H1 (cell line): Measurements from ENCODE around the gene CDC42BPB. TPM values are rescaled to one million over a fixed set of nuclear protein-coding genes. Genes with fewer than 3 reads are reported as not detected.

Experiments
- CTCF ChIA-PET: fragments of 300-600 bp; sonication (Branson Sonifier 250); formaldehyde crosslinking; loops from one replicate; lab custom pipeline; 2021; ENCODE audit not compliant: partially characterized antibody; lab: Charles Lee
- POLR2A ChIA-PET: fragments of 300-600 bp; sonication (Branson Sonifier 250); formaldehyde crosslinking; loops from one replicate; lab custom pipeline; 2021; ENCODE audit warnings: inconsistent platforms; ENCODE audit not compliant: partially characterized antibody; lab: Charles Lee
- DNase-seq, 2 experiments: peaks; one replicate each; pipeline versions ENCODE4 v3.0.0 to v3.0.0-alpha.2; 2010 to 2022; ENCODE audit warnings: low spot score in 2 of 2, low read depth in 1 of 2, mixed read lengths in 1 of 2
- FAIRE-seq: peaks from 2 replicates; lab custom pipeline; 2011; peaks lifted over from hg19 to GRCh38; lab: Jason Lieb, UNC
- H2AFZ ChIP-seq: 2 replicates; pipeline ENCODE4 v1.8.1; 2012; ENCODE audit warnings: low read length, inconsistent platforms
- H2AK5ac ChIP-seq: 2 replicates; pipeline ENCODE4 v1.6.1; 2013; ENCODE audit warnings: low read depth, low read length
- H2BK120ac ChIP-seq: replicated peaks from 2 replicates; pipeline ENCODE3; 2013; ENCODE audit warnings: low read depth, low read length, inconsistent platforms
- H2BK12ac ChIP-seq: 2 replicates; pipeline ENCODE4 v1.6.1; 2013; ENCODE audit warnings: low read depth, low read length
- H2BK15ac ChIP-seq: 2 replicates; pipeline ENCODE4 v1.6.1; 2013; ENCODE audit warnings: low read length
- H2BK20ac ChIP-seq: 2 replicates; pipeline ENCODE4 v1.6.1; 2013; ENCODE audit warnings: low read length
- H2BK5ac ChIP-seq: 2 replicates; pipeline ENCODE4 v1.6.1; 2013; ENCODE audit warnings: low read depth, low read length
- H3K14ac ChIP-seq: 2 replicates; pipeline ENCODE4 v1.6.1; 2013; ENCODE audit warnings: inconsistent platforms; ENCODE audit not compliant: insufficient read length
- H3K18ac ChIP-seq: 2 replicates; pipeline ENCODE4 v1.6.1; 2013; ENCODE audit warnings: low read length; ENCODE audit errors: extremely low read depth
- H3K23ac ChIP-seq: 2 replicates; pipeline ENCODE4 v1.6.1; 2013; ENCODE audit warnings: inconsistent platforms; ENCODE audit not compliant: insufficient read length
- H3K23me2 ChIP-seq: 2 replicates; pipeline ENCODE4 v1.6.1; 2013; ENCODE audit warnings: low read depth, low read length
- H3K27ac ChIP-seq: 2 replicates; pipeline ENCODE4 v1.6.1; 2011; ENCODE audit warnings: low read depth, low read length, inconsistent platforms
- H3K27me3 ChIP-seq, 4 experiments: replicated peaks in 1 of 4; 1 replicate in 1 of 4; 2 replicates in 3 of 4; pipeline versions ENCODE4 v1.6.1 to v1.8.1; 2011 to 2013; ENCODE audit warnings: low read length in 3 of 4, mild to moderate bottlenecking in 3 of 4, inconsistent platforms in 2 of 4, mixed read lengths in 2 of 4, moderate library complexity in 1 of 4; ENCODE audit not compliant: control insufficient read depth in 3 of 4, insufficient read depth in 3 of 4; ENCODE audit errors: extremely low read depth in 1 of 4
- H3K36me3 ChIP-seq, 4 experiments: 2 replicates each; pipeline versions ENCODE4 v1.6.1 to v1.8.1; 2011 to 2013; ENCODE audit warnings: mild to moderate bottlenecking in 4 of 4, low read length in 3 of 4, moderate library complexity in 2 of 4, control low read depth in 1 of 4, inconsistent platforms in 1 of 4; ENCODE audit not compliant: insufficient read depth in 4 of 4, control insufficient read depth in 2 of 4
- H3K4ac ChIP-seq: replicated peaks from 2 replicates; pipeline ENCODE3; 2013; ENCODE audit warnings: low read length, low read depth, mixed read lengths, inconsistent platforms; ENCODE audit not compliant: insufficient read length
- H3K4me1 ChIP-seq, 4 experiments: replicated peaks in 1 of 4; 1 replicate in 1 of 4; 2 replicates in 3 of 4; pipeline versions ENCODE4 v1.6.1 to v1.8.1; 2011 to 2013; ENCODE audit warnings: low read length in 3 of 4, inconsistent platforms in 2 of 4, mixed read lengths in 1 of 4; ENCODE audit not compliant: insufficient read depth in 4 of 4, control insufficient read depth in 3 of 4
- H3K4me2 ChIP-seq, 2 experiments: 2 replicates each; pipeline versions ENCODE4 v1.6.1 to v1.8.1; 2011 to 2013; ENCODE audit warnings: low read depth in 2 of 2, low read length in 2 of 2, control low read depth in 1 of 2, inconsistent platforms in 1 of 2, mild to moderate bottlenecking in 1 of 2; ENCODE audit not compliant: insufficient read depth in 1 of 2
- H3K4me3 ChIP-seq, 4 experiments: fragments of 200-600, 300-600 bp in 1 of 4; sonication (generic), shearing (Covaris generic), sonication (Bioruptor Twin) in 1 of 4; 2 replicates each; pipeline versions ENCODE4 v1.5.1 to v1.8.1; 2011 to 2016; ENCODE audit warnings: low read length in 4 of 4, low read depth in 3 of 4, control low read depth in 2 of 4, inconsistent platforms in 2 of 4, mild to moderate bottlenecking in 2 of 4, mixed read lengths in 1 of 4, moderate library complexity in 1 of 4; ENCODE audit not compliant: insufficient read depth in 2 of 4; ENCODE audit errors: extremely low read depth in 1 of 4
- H3K56ac ChIP-seq: replicated peaks from 2 replicates; pipeline ENCODE3; 2013; ENCODE audit warnings: low read depth, mild to moderate bottlenecking, mixed read lengths, low read length, inconsistent platforms; ENCODE audit not compliant: insufficient read length
- H3K79me1 ChIP-seq: 2 replicates; pipeline ENCODE4 v1.6.1; 2013; ENCODE audit warnings: low read depth, low read length, control low read depth
- H3K79me2 ChIP-seq, 2 experiments: 2 replicates each; pipeline versions ENCODE4 v1.6.1 to v1.8.1; 2012 to 2013; ENCODE audit warnings: low read length in 2 of 2, mild to moderate bottlenecking in 2 of 2, inconsistent platforms in 1 of 2; ENCODE audit not compliant: insufficient read depth in 2 of 2, control insufficient read depth in 1 of 2
- H3K9ac ChIP-seq, 4 experiments: replicated peaks in 1 of 4; 1 replicate in 1 of 4; 2 replicates in 3 of 4; pipeline versions ENCODE4 v1.6.1 to v1.8.1; 2011 to 2013; ENCODE audit warnings: low read depth in 3 of 4, low read length in 3 of 4, control low read depth in 2 of 4, mild to moderate bottlenecking in 2 of 4, moderate library complexity in 2 of 4, inconsistent platforms in 1 of 4; ENCODE audit errors: extremely low read depth in 1 of 4
- H3K9me3 ChIP-seq, 2 experiments: 2 replicates each; pipeline versions ENCODE4 v1.6.1 to v1.8.1; 2012 to 2013; ENCODE audit warnings: mild to moderate bottlenecking in 2 of 2, moderate library complexity in 2 of 2, control low read depth in 1 of 2, inconsistent platforms in 1 of 2, low read depth in 1 of 2, low read length in 1 of 2, mixed read lengths in 1 of 2; ENCODE audit not compliant: insufficient read depth in 2 of 2
- H4K20me1 ChIP-seq, 2 experiments: replicated peaks in 1 of 2; 2 replicates each; pipeline versions ENCODE3 to v1.8.1; 2011 to 2013; ENCODE audit warnings: inconsistent platforms in 2 of 2, low read length in 2 of 2, mild to moderate bottlenecking in 1 of 2; ENCODE audit not compliant: insufficient read depth in 2 of 2, control insufficient read depth in 1 of 2
- H4K5ac ChIP-seq: 2 replicates; pipeline ENCODE4 v1.6.1; 2013; ENCODE audit warnings: low read length, low read depth, mixed read lengths, inconsistent platforms; ENCODE audit not compliant: insufficient read length
- H4K8ac ChIP-seq: 2 replicates; pipeline ENCODE4 v1.8.0; 2013; ENCODE audit warnings: mild to moderate bottlenecking, moderate library complexity, low read length, inconsistent platforms; ENCODE audit not compliant: insufficient read depth; ENCODE audit errors: extremely low read depth
- H4K91ac ChIP-seq: replicated peaks from 2 replicates; pipeline ENCODE3; 2013; ENCODE audit warnings: low read length, mixed read lengths, inconsistent platforms; ENCODE audit not compliant: insufficient read length
- FOSL1 ChIP-seq: IDR thresholded peaks from 2 replicates; pipeline ENCODE4 v1.6.1; 2011; ENCODE audit warnings: mild to moderate bottlenecking, low read depth, low read length, moderate library complexity; ENCODE audit not compliant: insufficient read depth
- NRF1 ChIP-seq: IDR thresholded peaks from 2 replicates; pipeline ENCODE4 v1.6.1; 2011; ENCODE audit warnings: mild to moderate bottlenecking, low read depth, low read length, improper control_type of control experiment
- RXRA ChIP-seq: IDR thresholded peaks from 2 replicates; pipeline ENCODE4 v1.6.1; 2011; ENCODE audit warnings: low read depth, mild to moderate bottlenecking, low read length, moderate library complexity; ENCODE audit not compliant: insufficient read depth
- WGBS, 2 experiments: shearing (Covaris generic) in 1 of 2; methylation state at CpG; one replicate each; pipeline versions ENCODE4 v1.1.6 to v1.1.7; 2013 to 2015; ENCODE audit warnings: low lambda C conversion rate in 2 of 2, mixed read lengths in 2 of 2, inconsistent platforms in 1 of 2, low coverage in 1 of 2, missing lambda C conversion rate in 1 of 2; ENCODE audit not compliant: insufficient replicate concordance in 2 of 2, insufficient coverage in 1 of 2, insufficient read length in 1 of 2; ENCODE audit errors: extremely low coverage in 1 of 2, missing lambda C conversion rate in 1 of 2; 5-methylcytosine and 5-hydroxymethylcytosine counted together
- polyA plus RNA-seq, 7 experiments: library from polyadenylated mRNA; depleted of rRNA in 3 of 7; stranded (reverse) in 5 of 7; unstranded in 2 of 7; fragments of >200 nt in 5 of 7; fragments of 200-250 nt in 2 of 7; gene quantifications; 1 replicate in 5 of 7; 2 replicates in 1 of 7; 4 replicates in 1 of 7; pipeline versions ENCODE4 v1.2.1 to v1.2.3, GENCODE V29; 2011 to 2013; ENCODE audit warnings: missing spikeins in 2 of 7, mixed read lengths in 2 of 7
- total RNA-seq: library from RNA; stranded (reverse); fragmentation: NEBNext Ultra II Directional; extraction: Animal tissue kit (Norgen Biotek cat#: 25700); gene quantifications from 2 replicates; pipeline ENCODE4 v1.2.1, GENCODE V29; 2021

Gene CDC42BPB
- total and polyA plus RNA-seq, 2 of the 8 experiments (the other 6 are each of a cell fraction or from before 2014, with no cell fraction given), result 51.2 to 88.2 TPM

DNA sequence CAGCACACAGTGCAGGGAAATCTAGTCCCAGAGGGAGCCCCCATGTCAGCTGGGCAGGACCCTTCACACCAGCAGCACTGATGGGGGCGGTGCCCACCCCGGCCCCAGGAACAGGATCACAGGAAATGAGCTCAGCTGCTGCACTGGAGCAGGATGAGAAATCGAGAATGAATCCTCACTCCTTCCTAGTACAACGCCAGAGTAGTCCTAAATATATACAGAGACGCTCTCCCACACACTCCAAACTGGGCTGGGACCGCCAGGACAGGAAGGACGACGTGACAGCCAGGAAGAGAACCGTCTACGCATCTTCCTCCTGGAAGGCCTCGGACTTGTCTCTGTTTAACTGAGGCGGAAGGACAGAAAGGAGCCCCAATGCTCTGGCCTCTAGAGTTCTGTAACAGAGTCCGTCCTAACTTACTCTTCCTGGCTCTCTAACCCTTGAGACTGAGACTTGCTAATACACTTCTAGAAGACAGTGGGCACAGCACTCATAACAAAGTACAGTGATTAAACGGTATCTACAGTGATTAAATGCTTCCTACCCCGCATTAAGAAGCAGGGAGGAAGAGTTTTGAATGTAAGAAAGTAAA lies 33.4 kb downstream of the CDC42BPB start:
- Histone ChIP-seq H4K5ac (no peak overlapping the region), H4K8ac (no peak overlapping the region), H3K9ac (no peak overlapping the region), H3K4me1 (peaks cover 4 to 10% (median 7%) of the 10 kb centered on the region in 4 experiments), H3K79me2 (peaks cover 4 to 82% of the 10 kb centered on the region in 2 experiments), H2BK5ac (no peak overlapping the region), H3K56ac (no peak overlapping the region), H3K36me3 (no peaks in the 10 kb centered on the region; a peak in 1 of 8 replicates), H3K14ac (no peak overlapping the region), H4K20me1 (peaks cover 2 to 27% of the 10 kb centered on the region in 2 experiments), H2BK15ac (no peak overlapping the region), H3K4me2 (no peak overlapping the region), H4K91ac (no peak overlapping the region), H2AK5ac (no peak overlapping the region), H3K18ac (no peak overlapping the region), H3K4ac (no peak overlapping the region), H3K9me3 (no peaks in the 10 kb centered on the region), H2AFZ (no peak overlapping the region), H2BK12ac (no peak overlapping the region), H3K23ac (no peak overlapping the region), H3K79me1 (peaks cover 23% of the 10 kb centered on the region), H3K23me2 (no peaks in the 10 kb centered on the region), H2BK120ac (no peak overlapping the region), H3K27ac (no peak overlapping the region), H2BK20ac (no peak overlapping the region), H3K27me3 (no peaks in the 10 kb centered on the region), H3K4me3 (no peak overlapping the region)
- WGBS, 2 experiments, result 87% methylated on average over 15 of the region's 15 CpGs; no CpG with 5 or more reads in 1 of the 2 experiments
- no peak for TF ChIP-seq NRF1
- no peak for TF ChIP-seq RXRA
- no peak for TF ChIP-seq FOSL1
- FAIRE-seq (no peak), DNase-seq (no peak)
- POLR2A ChIA-PET, result no interaction called here
- CTCF ChIA-PET, result no interaction called here
